GM23338 (cell line): Measurements from ENCODE around the gene GTF2H1. TPM values are rescaled to one million over a fixed set of nuclear protein-coding genes. Genes with fewer than 3 reads are reported as not detected.

Experiments used
- ATAC-seq: fragments of 200-7000 bp; cut with Tn5 transposase; 3 replicates; pipeline ENCODE4 v1.9.1; 2020
- DNase-seq: peaks from one replicate; pipeline ENCODE4 v3.0.0-alpha.2; 2015; ENCODE audit warnings: low spot score
- H2AFZ ChIP-seq: fragments of 200-600 bp; sonication (generic); 2 replicates; pipeline ENCODE4 v1.8.0; 2016; ENCODE audit warnings: antibody characterized with exemption, mild to moderate bottlenecking, moderate library complexity
- H3F3A ChIP-seq: fragments of 200-600 bp; sonication (generic); replicated peaks from 2 replicates; pipeline ENCODE4 v1.8.0; 2017; ENCODE audit warnings: antibody characterized with exemption, mixed run types, low read depth
- H3K27ac ChIP-seq: fragments of 200-600 bp; sonication (generic); 2 replicates; pipeline ENCODE4 v1.6.1; 2016; ENCODE audit warnings: low read depth
- H3K27me3 ChIP-seq: fragments of 200-600 bp; sonication (generic); 2 replicates; pipeline ENCODE4 v1.8.0; 2016; ENCODE audit warnings: mild to moderate bottlenecking, mixed run types, moderate library complexity; ENCODE audit not compliant: insufficient read depth
- H3K36me3 ChIP-seq: fragments of 200-600 bp; sonication (generic); 2 replicates; pipeline ENCODE4 v1.8.0; 2016; ENCODE audit warnings: mild to moderate bottlenecking; ENCODE audit not compliant: insufficient read depth
- H3K4me1 ChIP-seq: fragments of 200-600 bp; sonication (generic); 2 replicates; pipeline ENCODE4 v1.8.0; 2016; ENCODE audit warnings: mild to moderate bottlenecking, moderate library complexity; ENCODE audit not compliant: insufficient read depth
- H3K4me2 ChIP-seq: fragments of 200-600 bp; sonication (generic); 2 replicates; pipeline ENCODE4 v1.7.1; 2017; ENCODE audit warnings: mixed run types
- H3K4me3 ChIP-seq: fragments of 200-600 bp; sonication (generic); 2 replicates; pipeline ENCODE4 v1.6.1; 2016; ENCODE audit warnings: mixed run types
- H3K79me2 ChIP-seq: fragments of 200-600 bp; sonication (generic); replicated peaks from 2 replicates; pipeline ENCODE4 v1.8.0; 2017; ENCODE audit warnings: mild to moderate bottlenecking; ENCODE audit not compliant: insufficient read depth
- H3K9me2 ChIP-seq: fragments of 200-600 bp; sonication (generic); 2 replicates; pipeline ENCODE4 v1.8.0; 2017; ENCODE audit not compliant: insufficient read depth
- H4K20me1 ChIP-seq: fragments of 200-600 bp; sonication (generic); replicated peaks from 2 replicates; pipeline ENCODE4 v1.8.0; 2017; ENCODE audit warnings: mild to moderate bottlenecking; ENCODE audit not compliant: insufficient read depth
- H3K27ac Mint-ChIP-seq: 2 replicates; pipeline ENCODE4 v1.8.0; 2020; ENCODE audit warnings: inconsistent platforms, mild to moderate bottlenecking, moderate library complexity, mixed read lengths
- H3K27me3 Mint-ChIP-seq: 3 replicates; pipeline ENCODE4 v1.8.0; 2022; ENCODE audit warnings: low read depth, mild to moderate bottlenecking, moderate library complexity, mixed read lengths, inconsistent platforms; ENCODE audit not compliant: insufficient read depth, poor library complexity
- H3K36me3 Mint-ChIP-seq: 3 replicates; pipeline ENCODE4 v1.8.0; 2021; ENCODE audit warnings: low read depth, mild to moderate bottlenecking, inconsistent platforms, moderate library complexity, mixed read lengths
- H3K4me1 Mint-ChIP-seq: 3 replicates; pipeline ENCODE4 v1.8.0; 2020; ENCODE audit warnings: mild to moderate bottlenecking, inconsistent platforms, mixed read lengths
- H3K4me3 Mint-ChIP-seq: 3 replicates; pipeline ENCODE4 v1.8.0; 2021; ENCODE audit warnings: moderate library complexity, mild to moderate bottlenecking, inconsistent platforms, mixed read lengths
- H3K9me3 Mint-ChIP-seq: 3 replicates; pipeline ENCODE4 v1.8.0; 2020; ENCODE audit warnings: moderate library complexity, mild to moderate bottlenecking, inconsistent platforms, mixed read lengths
- CREB1 ChIP-seq: fragments of 250-450 bp; sonication (Bioruptor Pico); IDR thresholded peaks from 2 replicates; pipeline ENCODE4 v1.5.0; 2020; ENCODE audit warnings: low read depth, mild to moderate bottlenecking, moderate library complexity
- EZH2phosphoT487 ChIP-seq: fragments of 200-600 bp; sonication (generic); IDR thresholded peaks from one replicate; pipeline ENCODE4 v1.8.1; 2018; ENCODE audit warnings: antibody characterized with exemption; ENCODE audit not compliant: unreplicated experiment
- JUNB ChIP-seq: IDR thresholded peaks from one replicate; pipeline ENCODE4 v1.6.1; 2016; ENCODE audit warnings: antibody characterized with exemption; ENCODE audit not compliant: unreplicated experiment
- POLR2AphosphoS5 ChIP-seq: IDR thresholded peaks from 2 replicates; pipeline ENCODE4 v1.6.1; 2016; ENCODE audit warnings: antibody characterized with exemption, low read depth
- STAT1 ChIP-seq: IDR thresholded peaks from one replicate; pipeline ENCODE4 v1.6.1; 2016; ENCODE audit warnings: antibody characterized with exemption; ENCODE audit not compliant: unreplicated experiment
- ZNF114 ChIP-seq: fragments of 250-450 bp; sonication (Bioruptor Pico); IDR thresholded peaks from 2 replicates; pipeline ENCODE4 v1.5.0; 2020; ENCODE audit warnings: mild to moderate bottlenecking, moderate library complexity
- ZNF331 ChIP-seq: fragments of 250-450 bp; sonication (Bioruptor Pico); IDR thresholded peaks from 2 replicates; pipeline ENCODE4 v1.5.0; 2020; ENCODE audit warnings: low read depth, mild to moderate bottlenecking, moderate library complexity
- polyA plus RNA-seq: library from polyadenylated mRNA; unstranded; fragments of >200 nt; fragmentation: Nextera tagmentation; extraction: Ambion mirVana; gene quantifications from 2 replicates; pipeline ENCODE4 v1.2.1, GENCODE V29; 2016
- total RNA-seq: library from RNA; depleted of rRNA; stranded (reverse); fragments of >200 nt; shearing (Covaris generic); gene quantifications from 2 replicates; pipeline ENCODE4 v1.2.3, GENCODE V29; 2014
- TF ChIP-seq, protein P1 (sequence below): IDR thresholded peaks from one replicate; pipeline ENCODE4 v1.6.1; 2018; ENCODE audit warnings: antibody characterized with exemption; ENCODE audit not compliant: unreplicated experiment
- TF ChIP-seq, protein P2 (sequence below): fragments of 250-450 bp; sonication (Bioruptor Pico); IDR thresholded peaks from 2 replicates; pipeline ENCODE4 v1.5.0; 2020; ENCODE audit warnings: mild to moderate bottlenecking, moderate library complexity
- TF ChIP-seq, protein P3 (sequence below), 2 experiments: fragments of 200-600 bp in 1 of 2; sonication (generic) in 1 of 2; conservative IDR thresholded peaks; 2 replicates each; pipeline versions ENCODE4 v1.5.1 to v1.6.1; 2016 to 2017; ENCODE audit warnings: antibody characterized with exemption in 2 of 2, low read depth in 2 of 2, mild to moderate bottlenecking in 2 of 2, moderate library complexity in 1 of 2

The GTF2H1 gene
- total and polyA plus RNA-seq, 2 experiments from 2014 or later = 16.5 to 43.6 TPM

DNA sequence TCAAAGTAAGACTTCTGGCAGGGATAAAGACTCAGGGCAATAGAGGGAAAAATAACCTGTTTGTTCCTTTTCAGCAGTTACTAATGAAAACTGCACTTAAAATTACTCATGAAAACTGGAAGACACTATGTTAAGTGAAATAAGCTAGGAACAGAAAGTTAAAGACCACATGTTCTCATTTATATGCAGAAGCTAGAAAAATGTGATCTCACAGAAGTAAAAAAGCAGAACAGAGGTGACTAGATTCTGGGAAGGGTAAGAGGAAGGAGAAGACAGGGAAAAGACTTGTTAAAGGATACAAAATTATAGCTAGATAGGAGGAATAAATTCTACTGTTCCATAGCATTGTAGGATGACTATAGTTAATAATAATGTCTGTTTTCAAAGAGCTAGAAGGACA, 22.6 kb upstream of the GTF2H1 start (continued):
- TF ChIP-seq, protein P1, sequence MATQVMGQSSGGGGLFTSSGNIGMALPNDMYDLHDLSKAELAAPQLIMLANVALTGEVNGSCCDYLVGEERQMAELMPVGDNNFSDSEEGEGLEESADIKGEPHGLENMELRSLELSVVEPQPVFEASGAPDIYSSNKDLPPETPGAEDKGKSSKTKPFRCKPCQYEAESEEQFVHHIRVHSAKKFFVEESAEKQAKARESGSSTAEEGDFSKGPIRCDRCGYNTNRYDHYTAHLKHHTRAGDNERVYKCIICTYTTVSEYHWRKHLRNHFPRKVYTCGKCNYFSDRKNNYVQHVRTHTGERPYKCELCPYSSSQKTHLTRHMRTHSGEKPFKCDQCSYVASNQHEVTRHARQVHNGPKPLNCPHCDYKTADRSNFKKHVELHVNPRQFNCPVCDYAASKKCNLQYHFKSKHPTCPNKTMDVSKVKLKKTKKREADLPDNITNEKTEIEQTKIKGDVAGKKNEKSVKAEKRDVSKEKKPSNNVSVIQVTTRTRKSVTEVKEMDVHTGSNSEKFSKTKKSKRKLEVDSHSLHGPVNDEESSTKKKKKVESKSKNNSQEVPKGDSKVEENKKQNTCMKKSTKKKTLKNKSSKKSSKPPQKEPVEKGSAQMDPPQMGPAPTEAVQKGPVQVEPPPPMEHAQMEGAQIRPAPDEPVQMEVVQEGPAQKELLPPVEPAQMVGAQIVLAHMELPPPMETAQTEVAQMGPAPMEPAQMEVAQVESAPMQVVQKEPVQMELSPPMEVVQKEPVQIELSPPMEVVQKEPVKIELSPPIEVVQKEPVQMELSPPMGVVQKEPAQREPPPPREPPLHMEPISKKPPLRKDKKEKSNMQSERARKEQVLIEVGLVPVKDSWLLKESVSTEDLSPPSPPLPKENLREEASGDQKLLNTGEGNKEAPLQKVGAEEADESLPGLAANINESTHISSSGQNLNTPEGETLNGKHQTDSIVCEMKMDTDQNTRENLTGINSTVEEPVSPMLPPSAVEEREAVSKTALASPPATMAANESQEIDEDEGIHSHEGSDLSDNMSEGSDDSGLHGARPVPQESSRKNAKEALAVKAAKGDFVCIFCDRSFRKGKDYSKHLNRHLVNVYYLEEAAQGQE = no peak
- TF ChIP-seq ZNF114 (CRISPR knock-in tag) (no peak), ZNF331 (CRISPR knock-in tag) (no peak), JUNB (no peak)

DNA sequence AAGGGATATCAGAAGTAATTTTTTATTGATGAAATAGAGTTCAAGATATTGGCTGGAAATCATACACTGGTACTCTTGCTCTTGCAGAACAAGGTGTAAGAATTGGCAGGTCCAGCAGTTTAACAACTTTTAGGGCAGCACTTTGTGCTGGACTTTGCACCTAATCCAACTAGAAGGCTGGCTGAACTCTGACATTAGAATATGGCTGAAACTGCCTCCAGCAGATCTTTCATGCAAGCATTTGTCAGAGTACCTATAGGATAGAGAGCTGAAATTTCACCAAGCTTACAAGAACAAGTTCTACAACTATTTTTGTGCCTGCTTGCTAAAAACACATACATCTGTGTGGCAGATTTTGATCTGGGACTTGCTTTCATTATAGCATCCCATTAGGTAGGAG, 17.6 kb upstream of the GTF2H1 start:
- no peak overlapping the region for H3K4me3 Mint-ChIP-seq
- ATAC-seq = no peak

More for the DNA sequence above, 17.6 kb upstream of the GTF2H1 start:
- H3K9me3 Mint-ChIP-seq = no peaks in the 10 kb centered on the region
- Histone ChIP-seq H3K79me2 (no peaks in the 10 kb centered on the region), H3F3A (no peaks in the 10 kb centered on the region), H3K4me2 (no peak overlapping the region), H3K4me1 (no peaks in the 10 kb centered on the region), H3K27me3 (no peaks in the 10 kb centered on the region), H3K27ac (no peak overlapping the region), H3K9me2 (no peaks in the 10 kb centered on the region), H2AFZ (no peak overlapping the region), H4K20me1 (peaks cover 5% of the 10 kb centered on the region), H3K36me3 (peaks cover 54% of the 10 kb centered on the region), H3K4me3 (no peak overlapping the region)
- no peaks in the 10 kb centered on the region for H3K4me1 Mint-ChIP-seq
- no peaks in the 10 kb centered on the region for H3K27me3 Mint-ChIP-seq
- no peak for TF ChIP-seq ZNF114 (CRISPR knock-in tag)
- no peak for TF ChIP-seq EZH2phosphoT487
- no peak for TF ChIP-seq CREB1 (CRISPR knock-in tag)
- TF ChIP-seq, protein P2, sequence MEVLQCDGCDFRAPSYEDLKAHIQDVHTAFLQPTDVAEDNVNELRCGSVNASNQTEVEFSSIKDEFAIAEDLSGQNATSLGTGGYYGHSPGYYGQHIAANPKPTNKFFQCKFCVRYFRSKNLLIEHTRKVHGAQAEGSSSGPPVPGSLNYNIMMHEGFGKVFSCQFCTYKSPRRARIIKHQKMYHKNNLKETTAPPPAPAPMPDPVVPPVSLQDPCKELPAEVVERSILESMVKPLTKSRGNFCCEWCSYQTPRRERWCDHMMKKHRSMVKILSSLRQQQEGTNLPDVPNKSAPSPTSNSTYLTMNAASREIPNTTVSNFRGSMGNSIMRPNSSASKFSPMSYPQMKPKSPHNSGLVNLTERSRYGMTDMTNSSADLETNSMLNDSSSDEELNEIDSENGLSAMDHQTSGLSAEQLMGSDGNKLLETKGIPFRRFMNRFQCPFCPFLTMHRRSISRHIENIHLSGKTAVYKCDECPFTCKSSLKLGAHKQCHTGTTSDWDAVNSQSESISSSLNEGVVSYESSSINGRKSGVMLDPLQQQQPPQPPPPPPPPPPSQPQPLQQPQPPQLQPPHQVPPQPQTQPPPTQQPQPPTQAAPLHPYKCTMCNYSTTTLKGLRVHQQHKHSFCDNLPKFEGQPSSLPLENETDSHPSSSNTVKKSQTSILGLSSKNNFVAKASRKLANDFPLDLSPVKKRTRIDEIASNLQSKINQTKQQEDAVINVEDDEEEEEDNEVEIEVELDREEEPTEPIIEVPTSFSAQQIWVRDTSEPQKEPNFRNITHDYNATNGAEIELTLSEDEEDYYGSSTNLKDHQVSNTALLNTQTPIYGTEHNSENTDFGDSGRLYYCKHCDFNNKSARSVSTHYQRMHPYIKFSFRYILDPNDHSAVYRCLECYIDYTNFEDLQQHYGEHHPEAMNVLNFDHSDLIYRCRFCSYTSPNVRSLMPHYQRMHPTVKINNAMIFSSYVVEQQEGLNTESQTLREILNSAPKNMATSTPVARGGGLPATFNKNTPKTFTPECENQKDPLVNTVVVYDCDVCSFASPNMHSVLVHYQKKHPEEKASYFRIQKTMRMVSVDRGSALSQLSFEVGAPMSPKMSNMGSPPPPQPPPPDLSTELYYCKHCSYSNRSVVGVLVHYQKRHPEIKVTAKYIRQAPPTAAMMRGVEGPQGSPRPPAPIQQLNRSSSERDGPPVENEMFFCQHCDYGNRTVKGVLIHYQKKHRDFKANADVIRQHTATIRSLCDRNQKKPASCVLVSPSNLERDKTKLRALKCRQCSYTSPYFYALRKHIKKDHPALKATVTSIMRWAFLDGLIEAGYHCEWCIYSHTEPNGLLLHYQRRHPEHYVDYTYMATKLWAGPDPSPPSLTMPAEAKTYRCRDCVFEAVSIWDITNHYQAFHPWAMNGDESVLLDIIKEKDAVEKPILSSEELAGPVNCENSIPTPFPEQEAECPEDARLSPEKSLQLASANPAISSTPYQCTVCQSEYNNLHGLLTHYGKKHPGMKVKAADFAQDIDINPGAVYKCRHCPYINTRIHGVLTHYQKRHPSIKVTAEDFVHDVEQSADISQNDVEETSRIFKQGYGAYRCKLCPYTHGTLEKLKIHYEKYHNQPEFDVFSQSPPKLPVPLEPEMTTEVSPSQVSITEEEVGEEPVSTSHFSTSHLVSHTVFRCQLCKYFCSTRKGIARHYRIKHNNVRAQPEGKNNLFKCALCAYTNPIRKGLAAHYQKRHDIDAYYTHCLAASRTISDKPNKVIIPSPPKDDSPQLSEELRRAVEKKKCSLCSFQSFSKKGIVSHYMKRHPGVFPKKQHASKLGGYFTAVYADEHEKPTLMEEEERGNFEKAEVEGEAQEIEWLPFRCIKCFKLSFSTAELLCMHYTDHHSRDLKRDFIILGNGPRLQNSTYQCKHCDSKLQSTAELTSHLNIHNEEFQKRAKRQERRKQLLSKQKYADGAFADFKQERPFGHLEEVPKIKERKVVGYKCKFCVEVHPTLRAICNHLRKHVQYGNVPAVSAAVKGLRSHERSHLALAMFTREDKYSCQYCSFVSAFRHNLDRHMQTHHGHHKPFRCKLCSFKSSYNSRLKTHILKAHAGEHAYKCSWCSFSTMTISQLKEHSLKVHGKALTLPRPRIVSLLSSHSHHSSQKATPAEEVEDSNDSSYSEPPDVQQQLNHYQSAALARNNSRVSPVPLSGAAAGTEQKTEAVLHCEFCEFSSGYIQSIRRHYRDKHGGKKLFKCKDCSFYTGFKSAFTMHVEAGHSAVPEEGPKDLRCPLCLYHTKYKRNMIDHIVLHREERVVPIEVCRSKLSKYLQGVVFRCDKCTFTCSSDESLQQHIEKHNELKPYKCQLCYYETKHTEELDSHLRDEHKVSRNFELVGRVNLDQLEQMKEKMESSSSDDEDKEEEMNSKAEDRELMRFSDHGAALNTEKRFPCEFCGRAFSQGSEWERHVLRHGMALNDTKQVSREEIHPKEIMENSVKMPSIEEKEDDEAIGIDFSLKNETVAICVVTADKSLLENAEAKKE (CRISPR knock-in tag) = no peak
- no peak for TF ChIP-seq ZNF331 (CRISPR knock-in tag)
- TF ChIP-seq POLR2AphosphoS5 = no peak
- no peak for TF ChIP-seq STAT1
- TF ChIP-seq, protein P3, sequence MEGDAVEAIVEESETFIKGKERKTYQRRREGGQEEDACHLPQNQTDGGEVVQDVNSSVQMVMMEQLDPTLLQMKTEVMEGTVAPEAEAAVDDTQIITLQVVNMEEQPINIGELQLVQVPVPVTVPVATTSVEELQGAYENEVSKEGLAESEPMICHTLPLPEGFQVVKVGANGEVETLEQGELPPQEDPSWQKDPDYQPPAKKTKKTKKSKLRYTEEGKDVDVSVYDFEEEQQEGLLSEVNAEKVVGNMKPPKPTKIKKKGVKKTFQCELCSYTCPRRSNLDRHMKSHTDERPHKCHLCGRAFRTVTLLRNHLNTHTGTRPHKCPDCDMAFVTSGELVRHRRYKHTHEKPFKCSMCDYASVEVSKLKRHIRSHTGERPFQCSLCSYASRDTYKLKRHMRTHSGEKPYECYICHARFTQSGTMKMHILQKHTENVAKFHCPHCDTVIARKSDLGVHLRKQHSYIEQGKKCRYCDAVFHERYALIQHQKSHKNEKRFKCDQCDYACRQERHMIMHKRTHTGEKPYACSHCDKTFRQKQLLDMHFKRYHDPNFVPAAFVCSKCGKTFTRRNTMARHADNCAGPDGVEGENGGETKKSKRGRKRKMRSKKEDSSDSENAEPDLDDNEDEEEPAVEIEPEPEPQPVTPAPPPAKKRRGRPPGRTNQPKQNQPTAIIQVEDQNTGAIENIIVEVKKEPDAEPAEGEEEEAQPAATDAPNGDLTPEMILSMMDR (conservative IDR thresholded peaks at IDR 0.05; ENCODE audit: low read depth in 2 of 2) = no peak
- peaks cover 60% of the 10 kb centered on the region for H3K36me3 Mint-ChIP-seq
- H3K27ac Mint-ChIP-seq = no peak overlapping the region
- DNase-seq = no peak
